Measurements from ENCODE around the gene RABAC1. TPM values are rescaled to one million over a fixed set of nuclear protein-coding genes. Genes with fewer than 3 reads are reported as not detected.

The RABAC1 gene
- total and polyA plus RNA-seq, 9 of the 15 experiments (the other 6 are each of a cell fraction or from before 2014, with no cell fraction given), result 2.4 to 28.1 (median 9.3) TPM

- TF ChIP-seq KLF6 (CRISPR knock-in tag; IDR thresholded peaks at IDR 0.05; ENCODE audit: borderline replicate concordance) (no peak), SIX5 (IDR thresholded peaks at IDR 0.05; ENCODE audit: borderline replicate concordance in 1 of 2, insufficient read depth in 1 of 2, low read depth in 1 of 2, low read length in 2 of 2) (no peak), ZNF436 (CRISPR knock-in tag; IDR thresholded peaks at IDR 0.05) (no peak), DMBX1 (CRISPR knock-in tag; IDR thresholded peaks at IDR 0.05; ENCODE audit: borderline replicate concordance) (no peak)
Measured at GRCh38 chr19:41928754-41929535, 30.2 kb downstream of the RABAC1 start (continued).

- H3K9me3 ChIP-seq (replicated peaks; ENCODE audit: control insufficient read depth, insufficient read depth, low read depth, low read length), result no peaks in the 10 kb centered on the region
- peak within 1 kb of the TSS; percentile 59 for H3K4me3 ChIP-seq
- in situ Hi-C loops (cut with MboI) (no loop called here), intact Hi-C loops (cut with micrococcal nuclease) (no loop called here)
- ChIA-PET POLR2A (interaction anchor here (0.7 to 1.0 kb wide), 2 partner anchors 9 to 24 kb away, joined by 3 read pairs; no protein-coding TSS in a partner anchor), CTCF (ENCODE audit: low intra/inter-chr PET ratio) (interaction anchor here (0.6 kb wide), 1 partner anchor 12 kb away, joined by 4 read pairs; no protein-coding TSS in a partner anchor)
- ATAC-seq (peak; percentile 70), DNase-seq (ENCODE audit: extremely low read depth in 1 of 4, low spot score in 3 of 4) (peak; percentile 69 to 82 (median 76)), FAIRE-seq (peak; percentile 35)
- H3K27ac ChIP-seq (ENCODE audit: extremely low read depth, low read depth, low read length), result peak within 1 kb of the TSS; percentile 92
- 4% methylated on average over 4 of the region's 49 CpGs for WGBS (ENCODE audit: insufficient coverage, low coverage, missing lambda C conversion rate)
- no peaks in the 10 kb centered on the region for H3K36me3 ChIP-seq (ENCODE audit: control insufficient read depth, insufficient read depth, low read length)
- peak within 1 kb of the TSS; percentile 98 for H3K4me2 ChIP-seq (ENCODE audit: insufficient read depth, low read length)
- no peaks in the 10 kb centered on the region; a peak in 1 of 5 replicates for H3K27me3 ChIP-seq (ENCODE audit: control insufficient read depth in 2 of 2, insufficient read depth in 2 of 2, low read length in 2 of 2)
- H3K79me2 ChIP-seq (ENCODE audit: control insufficient read depth, insufficient read depth, low read length), result peaks cover 8% of the 10 kb centered on the region; the same call in 2 of the 3 replicates
- peak within 1 kb of the TSS; percentile 92 for H2AFZ ChIP-seq (ENCODE audit: low read depth, low read length)
- H3K9ac ChIP-seq (ENCODE audit: insufficient read depth in 1 of 2, low read depth in 2 of 2, low read length in 2 of 2), result peak within 1 kb of the TSS; percentile 89 to 94
- H3K9me1 ChIP-seq (ENCODE audit: control insufficient read depth, insufficient read depth, low read length), result no peaks in the 10 kb centered on the region
- H3K4me1 ChIP-seq (replicated peaks in 1 of 2; ENCODE audit: control insufficient read depth in 2 of 2, insufficient read depth in 2 of 2, low read length in 2 of 2), result peaks cover 30 to 55% of the 10 kb centered on the region in 2 experiments
- BruUV-seq (replicated peaks), result no TSS peak
- H4K20me1 ChIP-seq (replicated peaks; ENCODE audit: control insufficient read depth, insufficient read depth, low read length), result no peaks in the 10 kb centered on the region
- TF ChIP-seq, protein P1, sequence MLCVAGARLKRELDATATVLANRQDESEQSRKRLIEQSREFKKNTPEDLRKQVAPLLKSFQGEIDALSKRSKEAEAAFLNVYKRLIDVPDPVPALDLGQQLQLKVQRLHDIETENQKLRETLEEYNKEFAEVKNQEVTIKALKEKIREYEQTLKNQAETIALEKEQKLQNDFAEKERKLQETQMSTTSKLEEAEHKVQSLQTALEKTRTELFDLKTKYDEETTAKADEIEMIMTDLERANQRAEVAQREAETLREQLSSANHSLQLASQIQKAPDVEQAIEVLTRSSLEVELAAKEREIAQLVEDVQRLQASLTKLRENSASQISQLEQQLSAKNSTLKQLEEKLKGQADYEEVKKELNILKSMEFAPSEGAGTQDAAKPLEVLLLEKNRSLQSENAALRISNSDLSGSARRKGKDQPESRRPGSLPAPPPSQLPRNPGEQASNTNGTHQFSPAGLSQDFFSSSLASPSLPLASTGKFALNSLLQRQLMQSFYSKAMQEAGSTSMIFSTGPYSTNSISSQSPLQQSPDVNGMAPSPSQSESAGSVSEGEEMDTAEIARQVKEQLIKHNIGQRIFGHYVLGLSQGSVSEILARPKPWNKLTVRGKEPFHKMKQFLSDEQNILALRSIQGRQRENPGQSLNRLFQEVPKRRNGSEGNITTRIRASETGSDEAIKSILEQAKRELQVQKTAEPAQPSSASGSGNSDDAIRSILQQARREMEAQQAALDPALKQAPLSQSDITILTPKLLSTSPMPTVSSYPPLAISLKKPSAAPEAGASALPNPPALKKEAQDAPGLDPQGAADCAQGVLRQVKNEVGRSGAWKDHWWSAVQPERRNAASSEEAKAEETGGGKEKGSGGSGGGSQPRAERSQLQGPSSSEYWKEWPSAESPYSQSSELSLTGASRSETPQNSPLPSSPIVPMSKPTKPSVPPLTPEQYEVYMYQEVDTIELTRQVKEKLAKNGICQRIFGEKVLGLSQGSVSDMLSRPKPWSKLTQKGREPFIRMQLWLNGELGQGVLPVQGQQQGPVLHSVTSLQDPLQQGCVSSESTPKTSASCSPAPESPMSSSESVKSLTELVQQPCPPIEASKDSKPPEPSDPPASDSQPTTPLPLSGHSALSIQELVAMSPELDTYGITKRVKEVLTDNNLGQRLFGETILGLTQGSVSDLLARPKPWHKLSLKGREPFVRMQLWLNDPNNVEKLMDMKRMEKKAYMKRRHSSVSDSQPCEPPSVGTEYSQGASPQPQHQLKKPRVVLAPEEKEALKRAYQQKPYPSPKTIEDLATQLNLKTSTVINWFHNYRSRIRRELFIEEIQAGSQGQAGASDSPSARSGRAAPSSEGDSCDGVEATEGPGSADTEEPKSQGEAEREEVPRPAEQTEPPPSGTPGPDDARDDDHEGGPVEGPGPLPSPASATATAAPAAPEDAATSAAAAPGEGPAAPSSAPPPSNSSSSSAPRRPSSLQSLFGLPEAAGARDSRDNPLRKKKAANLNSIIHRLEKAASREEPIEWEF (CRISPR knock-in tag; IDR thresholded peaks at IDR 0.05), result no peak
- TF ChIP-seq PKNOX1 (IDR thresholded peaks at IDR 0.05) (no peak), RBFOX2 (IDR thresholded peaks at IDR 0.05; ENCODE audit: low read depth, low read length) (peak; percentile 67), EP400 (IDR thresholded peaks at IDR 0.05) (no peak), HMBOX1 (IDR thresholded peaks at IDR 0.05) (no peak), POLR2A (conservative IDR thresholded peaks at IDR 0.05) (no peak), SRSF9 (IDR thresholded peaks at IDR 0.05; ENCODE audit: borderline replicate concordance, low read depth, low read length) (no peak), ATF7 (IDR thresholded peaks at IDR 0.05) (peak; percentile 32; the same call in 1 of the 2 replicates), NFRKB (IDR thresholded peaks at IDR 0.05; ENCODE audit: low read depth) (no peak), SMARCA5 (IDR thresholded peaks at IDR 0.05) (no peak)
Measured at GRCh38 chr19:41928221-41928683, 30.9 kb downstream of the RABAC1 start, which contains the start of gene ERFL. Gene ERFL, minus strand, starts transcription at chr19:41928449. Its CDS starts 15,530 bp downstream, at chr19:41912919.
